ENCODE results near the gene KIF7. TPM values are rescaled to one million over a fixed set of nuclear protein-coding genes. Genes with fewer than 3 reads are reported as not detected.

KIF7 gene
- total RNA-seq (11.4 and 11.6 TPM in 2 replicates), polyA plus RNA-seq (2.9 and 3.6 TPM in 2 replicates), polyA minus RNA-seq (ENCODE audit: low replicate concordance) (2.7 and 7.0 TPM in 2 replicates)
- polyA plus RNA-seq (2012): 6.1 and 7.3 TPM in 2 replicates

- Histone ChIP-seq H3K4me3 (replicated peaks in 1 of 4; ENCODE audit: control extremely low read depth in 1 of 4, insufficient read depth in 1 of 4, low read depth in 3 of 4, low read length in 4 of 4) (peak within 1 kb of the TSS; percentile 64 to 84 (median 76)), H3K79me2 (ENCODE audit: control insufficient read depth, insufficient read depth, low read length) (peaks cover 8% of the 10 kb centered on the region), H3K4me1 (ENCODE audit: control insufficient read depth, extremely low read depth, insufficient read depth, low read length) (peaks cover 5% of the 10 kb centered on the region), H3K9ac (ENCODE audit: insufficient read depth, low read length) (peak within 1 kb of the TSS; percentile 78), H3K36me3 (ENCODE audit: control insufficient read depth, insufficient read depth, low read length) (peaks cover 3% of the 10 kb centered on the region), H4K20me1 (ENCODE audit: control insufficient read depth, extremely low read depth, insufficient read depth, low read length) (no peaks in the 10 kb centered on the region), H3K4me2 (ENCODE audit: extremely low read depth, insufficient read depth, low read length) (peak within 1 kb of the TSS; percentile 83), H2AFZ (ENCODE audit: low read length) (peak within 1 kb of the TSS; percentile 81), H3K27ac (ENCODE audit: insufficient read depth, low read length) (peak within 1 kb of the TSS; percentile 71), H3K27me3 (ENCODE audit: control insufficient read depth, insufficient read depth, low read length) (no peaks in the 10 kb centered on the region), H3K9me3 (ENCODE audit: control insufficient read depth, insufficient read depth, low read depth, low read length) (no peaks in the 10 kb centered on the region)
- TF ChIP-seq CTCF (conservative IDR thresholded peaks at IDR 0.05 in 1 of 2, IDR thresholded peaks at IDR 0.05 in 1 of 2; ENCODE audit: low read depth in 1 of 2, low read length in 2 of 2): no peak
- no peak for TF ChIP-seq EZH2 (IDR thresholded peaks at IDR 0.05; ENCODE audit: low read length, missing control alignments)
- DNase-seq (ENCODE audit: low read depth in 2 of 2): peak; percentile 57 to 61
Measured at GRCh38 chr15:89654847-89655805, at the start of gene KIF7. KIF7 (minus strand) TSS chr15:89655467; CDS start chr15:89652930, 2,537 bp downstream.

- Histone ChIP-seq H3K27me3 (ENCODE audit: control insufficient read depth, insufficient read depth, low read length) (peaks cover 23% of the 10 kb centered on the region), H2AFZ (ENCODE audit: low read length) (no peak overlapping the region), H4K20me1 (ENCODE audit: control insufficient read depth, extremely low read depth, insufficient read depth, low read length) (no peaks in the 10 kb centered on the region), H3K27ac (ENCODE audit: insufficient read depth, low read length) (no peak overlapping the region), H3K9me3 (ENCODE audit: control insufficient read depth, insufficient read depth, low read depth, low read length) (no peaks in the 10 kb centered on the region), H3K9ac (ENCODE audit: insufficient read depth, low read length) (no peak overlapping the region), H3K79me2 (ENCODE audit: control insufficient read depth, insufficient read depth, low read length) (no peaks in the 10 kb centered on the region), H3K36me3 (ENCODE audit: control insufficient read depth, insufficient read depth, low read length) (no peaks in the 10 kb centered on the region), H3K4me1 (ENCODE audit: control insufficient read depth, extremely low read depth, insufficient read depth, low read length) (no peaks in the 10 kb centered on the region), H3K4me3 (replicated peaks in 1 of 4; ENCODE audit: control extremely low read depth in 1 of 4, insufficient read depth in 1 of 4, low read depth in 3 of 4, low read length in 4 of 4) (no peak overlapping the region), H3K4me2 (ENCODE audit: extremely low read depth, insufficient read depth, low read length) (no peak overlapping the region)
- TF ChIP-seq EZH2 (IDR thresholded peaks at IDR 0.05; ENCODE audit: low read length, missing control alignments) (no peak), CTCF (conservative IDR thresholded peaks at IDR 0.05 in 1 of 2, IDR thresholded peaks at IDR 0.05 in 1 of 2; ENCODE audit: low read depth in 1 of 2, low read length in 2 of 2) (no peak)
- DNase-seq (ENCODE audit: low read depth in 2 of 2): peak in 1 of 2 donors; percentile 1
Measured at GRCh38 chr15:89704411-89704810, 49.1 kb upstream of the KIF7 start.

GRCh38 chr15:89695198-89695597, 39.9 kb upstream of the KIF7 start:
- Histone ChIP-seq H2AFZ (ENCODE audit: low read length) (no peak overlapping the region), H3K4me2 (ENCODE audit: extremely low read depth, insufficient read depth, low read length) (no peak overlapping the region), H3K27ac (ENCODE audit: insufficient read depth, low read length) (no peak overlapping the region), H3K79me2 (ENCODE audit: control insufficient read depth, insufficient read depth, low read length) (no peaks in the 10 kb centered on the region), H3K9me3 (ENCODE audit: control insufficient read depth, insufficient read depth, low read depth, low read length) (no peaks in the 10 kb centered on the region), H3K27me3 (ENCODE audit: control insufficient read depth, insufficient read depth, low read length) (no peaks in the 10 kb centered on the region), H3K36me3 (ENCODE audit: control insufficient read depth, insufficient read depth, low read length) (no peaks in the 10 kb centered on the region), H3K4me3 (replicated peaks in 1 of 4; ENCODE audit: control extremely low read depth in 1 of 4, insufficient read depth in 1 of 4, low read depth in 3 of 4, low read length in 4 of 4) (no peak overlapping the region), H4K20me1 (ENCODE audit: control insufficient read depth, extremely low read depth, insufficient read depth, low read length) (no peaks in the 10 kb centered on the region), H3K4me1 (ENCODE audit: control insufficient read depth, extremely low read depth, insufficient read depth, low read length) (no peaks in the 10 kb centered on the region), H3K9ac (ENCODE audit: insufficient read depth, low read length) (no peak overlapping the region)
- no peak for DNase-seq (ENCODE audit: low read depth in 2 of 2)
- TF ChIP-seq CTCF (conservative IDR thresholded peaks at IDR 0.05 in 1 of 2, IDR thresholded peaks at IDR 0.05 in 1 of 2; ENCODE audit: low read depth in 1 of 2, low read length in 2 of 2) (no peak), EZH2 (IDR thresholded peaks at IDR 0.05; ENCODE audit: low read length, missing control alignments) (no peak)

All from fibroblast of lung (primary cell).